GM12878 (cell line): Measurements from ENCODE around the gene CAPN10. TPM values are rescaled to one million over a fixed set of nuclear protein-coding genes. Genes with fewer than 3 reads are reported as not detected.

ENCODE experiments used
- ATAC-seq: fragments of 200-7000 bp; cut with Tn5 transposase; 3 replicates; pipeline ENCODE4 v1.9.1; 2020; ENCODE audit warnings: mild to moderate bottlenecking, moderate library complexity
- BruUV-seq: library from RNA; stranded (reverse); fragments of 400-500 nt; replicated peaks from 2 replicates; lab custom pipeline; 2021; lab: Mats Ljungman, UMichigan
- CTCF ChIA-PET: fragments of 300-600 bp; sonication (Branson Sonifier 250); formaldehyde crosslinking; extraction: SDS; loops from one replicate; lab custom pipeline; 2021; ENCODE audit warnings: inconsistent platforms; lab: Yijun Ruan, JAX
- POLR2A ChIA-PET: fragments of 350-600 bp; formaldehyde crosslinking; extraction: SDS; loops from one replicate; lab custom pipeline; 2021; ENCODE audit warnings: inconsistent platforms; lab: Charles Lee
- RAD21 ChIA-PET: fragments of 300-600 bp; sonication (Branson Sonifier 250); formaldehyde crosslinking; loops from one replicate; lab custom pipeline; 2023; ENCODE audit warnings: antibody characterized with exemption; ENCODE audit not compliant: unreplicated experiment; lab: Charles Lee
- SMC1A ChIA-PET: fragments of 300-600 bp; sonication (Branson Sonifier 250); formaldehyde crosslinking; loops from one replicate; lab custom pipeline; 2023; ENCODE audit not compliant: unreplicated experiment, uncharacterized antibody; lab: Charles Lee
- DNase-seq: peaks from one replicate; pipeline ENCODE4 v3.0.0-alpha.2; 2011; ENCODE audit warnings: low read depth, low spot score
- FAIRE-seq: peaks from 3 replicates; lab custom pipeline; 2011; peaks lifted over from hg19 to GRCh38; lab: Jason Lieb, UNC
- H2AFZ ChIP-seq: 2 replicates; pipeline ENCODE4 v1.6.0; 2011; ENCODE audit warnings: low read depth, low read length, control low read depth; ENCODE audit not compliant: control insufficient read depth
- H3K27ac ChIP-seq: 2 replicates; pipeline ENCODE4 v1.5.1; 2011; ENCODE audit warnings: control low read depth; ENCODE audit not compliant: control insufficient read depth, insufficient read depth
- H3K27me3 ChIP-seq, 2 experiments: replicated peaks in 1 of 2; 2 replicates each; pipeline versions ENCODE4 v1.6.0 to v1.6.1; 2011; ENCODE audit warnings: low read length in 1 of 2; ENCODE audit not compliant: control insufficient read depth in 2 of 2, insufficient read depth in 2 of 2
- H3K36me3 ChIP-seq, 2 experiments: 2 replicates each; pipeline ENCODE4 v1.5.1; 2011; ENCODE audit warnings: low read length in 1 of 2; ENCODE audit not compliant: control insufficient read depth in 2 of 2, insufficient read depth in 2 of 2
- H3K4me1 ChIP-seq: 2 replicates; pipeline ENCODE4 v1.6.1; 2011; ENCODE audit warnings: mild to moderate bottlenecking, low read length, moderate library complexity, mixed read lengths; ENCODE audit not compliant: control insufficient read depth, insufficient read depth
- H3K4me2 ChIP-seq: 2 replicates; pipeline ENCODE4 v1.6.0; 2011; ENCODE audit warnings: control low read depth; ENCODE audit not compliant: control insufficient read depth, insufficient read depth
- H3K4me3 ChIP-seq: fragments of 200-600 bp; sonication (generic); 2 replicates; pipeline ENCODE4 v1.5.1; 2016
- H3K79me2 ChIP-seq: 2 replicates; pipeline ENCODE4 v1.6.0; 2011; ENCODE audit warnings: low read length; ENCODE audit not compliant: control insufficient read depth, insufficient read depth
- H3K9ac ChIP-seq: 2 replicates; pipeline ENCODE4 v1.8.0; 2011; ENCODE audit warnings: low read length, control low read depth, mixed read lengths; ENCODE audit not compliant: control insufficient read depth, insufficient read depth
- H3K9me3 ChIP-seq: replicated peaks from 3 replicates; pipeline ENCODE4 v1.5.1; 2011; ENCODE audit warnings: mild to moderate bottlenecking, low read length; ENCODE audit not compliant: control insufficient read depth, insufficient read depth
- H4K20me1 ChIP-seq: 2 replicates; pipeline ENCODE4 v1.6.0; 2011; ENCODE audit not compliant: control insufficient read depth, insufficient read depth
- ATF7 ChIP-seq: fragments of 450-650 bp; IDR thresholded peaks from 2 replicates; pipeline ENCODE4 v1.6.1; 2016; ENCODE audit warnings: low read depth, mild to moderate bottlenecking
- BRCA1 ChIP-seq: IDR thresholded peaks from 2 replicates; pipeline ENCODE4 v1.6.1; 2011; ENCODE audit warnings: low read depth, low read length, improper control_type of control experiment
- CREB1 ChIP-seq: IDR thresholded peaks from 2 replicates; pipeline ENCODE4 v1.6.1; 2012; ENCODE audit warnings: low read depth, mild to moderate bottlenecking, inconsistent platforms
- MEF2A ChIP-seq: IDR thresholded peaks from 2 replicates; pipeline ENCODE4 v1.6.1; 2011; ENCODE audit warnings: low read depth, mild to moderate bottlenecking, low read length, moderate library complexity; ENCODE audit not compliant: insufficient read depth
- NFXL1 ChIP-seq: fragments of 450-650 bp; IDR thresholded peaks from 2 replicates; pipeline ENCODE4 v1.6.1; 2017; ENCODE audit warnings: antibody characterized with exemption, mild to moderate bottlenecking, borderline replicate concordance
- NR2C1 ChIP-seq: fragments of 450-650 bp; IDR thresholded peaks from 2 replicates; pipeline ENCODE4 v1.6.1; 2017; ENCODE audit warnings: antibody characterized with exemption, mild to moderate bottlenecking, moderate library complexity
- RELA ChIP-seq: fragments of 450-650 bp; IDR thresholded peaks from 2 replicates; pipeline ENCODE4 v1.8.0; 2014; ENCODE audit warnings: borderline replicate concordance; ENCODE audit not compliant: partially characterized antibody
- SPI1 ChIP-seq: IDR thresholded peaks from 2 replicates; pipeline ENCODE4 v1.6.1; 2011; ENCODE audit warnings: low read depth, mild to moderate bottlenecking, low read length, moderate library complexity, borderline replicate concordance; ENCODE audit not compliant: insufficient read depth
- SRF ChIP-seq, 2 experiments: IDR thresholded peaks; 2 replicates each; pipeline ENCODE4 v1.6.1; 2011; ENCODE audit warnings: low read depth in 2 of 2, low read length in 2 of 2, mild to moderate bottlenecking in 1 of 2, moderate library complexity in 1 of 2
- WGBS: methylation state at CpG from one replicate; pipeline ENCODE4 v1.1.6; 2016; ENCODE audit warnings: low lambda C conversion rate; ENCODE audit not compliant: insufficient replicate concordance, insufficient coverage; ENCODE audit errors: missing lambda C conversion rate; 5-methylcytosine and 5-hydroxymethylcytosine counted together
- in situ Hi-C: fragments of 300-500 bp; cut with MboI; formaldehyde crosslinking; loops from 9 replicates; pipeline ENCODE4 v1.14.3; 2018; ENCODE audit warnings: mixed read lengths
- intact Hi-C: fragments of 100-400 bp; cut with micrococcal nuclease; formaldehyde crosslinking; loops from one replicate; pipeline ENCODE4 v1.14.2; 2022; ENCODE audit not compliant: unreplicated experiment
- polyA plus RNA-seq, 11 experiments: library from polyadenylated mRNA; depleted of rRNA in 4 of 11; unstranded in 6 of 11; stranded (reverse) in 5 of 11; fragments of >200 nt; fragmentation: Nextera tagmentation in 4 of 11; fragmentation: Illumina TruSeq in 1 of 11; extraction: Ambion mirVana in 4 of 11; extraction: Trizol in 1 of 11; gene quantifications; 1 replicate in 1 of 11; 2 replicates in 10 of 11; pipeline versions ENCODE4 v1.2.1 to v1.2.3, GENCODE V29; 2011 to 2016; ENCODE audit warnings: inconsistent platforms in 2 of 11, missing spikeins in 2 of 11, low read depth in 1 of 11
- total RNA-seq, 4 experiments: library from RNA; depleted of rRNA in 3 of 4; stranded (reverse); fragments of >200 nt in 3 of 4; fragmentation: Illumina TruSeq in 1 of 4; extraction: Trizol in 1 of 4; gene quantifications; 2 replicates each; pipeline versions ENCODE4 v1.2.1 to v1.2.3, GENCODE V29; 2013 to 2021
- TF ChIP-seq, protein P1 (sequence below), 3 experiments: IDR thresholded peaks in 2 of 3; conservative IDR thresholded peaks in 1 of 3; 2 replicates each; pipeline ENCODE4 v1.5.1; 2011; ENCODE audit warnings: low read depth in 3 of 3, low read length in 3 of 3, mild to moderate bottlenecking in 3 of 3, control low read depth in 2 of 3, moderate library complexity in 2 of 3, inconsistent platforms in 1 of 3, mixed read lengths in 1 of 3; ENCODE audit not compliant: control insufficient read depth in 2 of 3, insufficient read depth in 1 of 3; ENCODE audit errors: extremely low read depth in 1 of 3
- TF ChIP-seq, protein P2 (sequence below): IDR thresholded peaks from 2 replicates; pipeline ENCODE4 v1.6.1; 2011; ENCODE audit warnings: borderline replicate concordance, low read depth, mild to moderate bottlenecking, moderate library complexity, mixed read lengths, low read length; ENCODE audit not compliant: insufficient read depth; ENCODE audit errors: extremely low read length

CAPN10 gene
- total and polyA plus RNA-seq, 10 of the 15 experiments (the other 5 are each of a cell fraction or from before 2014, with no cell fraction given): 0.37 to 40.6 (median 17.5) TPM

- TF ChIP-seq NR2C1: no peak
These were observed 17.9 kb downstream of the CAPN10 start (continued) for GRCh38 chr2:240604291-240604938.

GRCh38 chr2:240604939-240605716 is 18.6 kb downstream of the CAPN10 start:
- SMC1A ChIA-PET: interaction anchor here (0.6 kb wide), 1 partner anchor 1909 kb away, joined by 3 read pairs; no protein-coding TSS in a partner anchor
- no TSS peak for BruUV-seq
- Histone ChIP-seq H2AFZ (no peak overlapping the region), H3K27ac (no peak overlapping the region), H3K4me3 (no peak overlapping the region), H3K9ac (no peak overlapping the region), H3K79me2 (no peaks in the 10 kb centered on the region), H3K36me3 (peaks cover 0 to 2% of the 10 kb centered on the region in 2 experiments; a peak in 2 of 4 replicates), H3K4me1 (no peaks in the 10 kb centered on the region), H3K27me3 (no peaks in the 10 kb centered on the region), H3K9me3 (no peaks in the 10 kb centered on the region), H3K4me2 (no peak overlapping the region), H4K20me1 (no peaks in the 10 kb centered on the region)
- DNase-seq: no peak
- in situ Hi-C loops: no loop called here
- CTCF ChIA-PET: no interaction called here
- no peak for ATAC-seq
- WGBS: 77% methylated on average over 18 of the region's 19 CpGs
- FAIRE-seq: no peak
- intact Hi-C loops: no loop called here
- no peak for TF ChIP-seq RELA
- no peak for TF ChIP-seq CREB1
- TF ChIP-seq SPI1: no peak
- TF ChIP-seq, protein P1, sequence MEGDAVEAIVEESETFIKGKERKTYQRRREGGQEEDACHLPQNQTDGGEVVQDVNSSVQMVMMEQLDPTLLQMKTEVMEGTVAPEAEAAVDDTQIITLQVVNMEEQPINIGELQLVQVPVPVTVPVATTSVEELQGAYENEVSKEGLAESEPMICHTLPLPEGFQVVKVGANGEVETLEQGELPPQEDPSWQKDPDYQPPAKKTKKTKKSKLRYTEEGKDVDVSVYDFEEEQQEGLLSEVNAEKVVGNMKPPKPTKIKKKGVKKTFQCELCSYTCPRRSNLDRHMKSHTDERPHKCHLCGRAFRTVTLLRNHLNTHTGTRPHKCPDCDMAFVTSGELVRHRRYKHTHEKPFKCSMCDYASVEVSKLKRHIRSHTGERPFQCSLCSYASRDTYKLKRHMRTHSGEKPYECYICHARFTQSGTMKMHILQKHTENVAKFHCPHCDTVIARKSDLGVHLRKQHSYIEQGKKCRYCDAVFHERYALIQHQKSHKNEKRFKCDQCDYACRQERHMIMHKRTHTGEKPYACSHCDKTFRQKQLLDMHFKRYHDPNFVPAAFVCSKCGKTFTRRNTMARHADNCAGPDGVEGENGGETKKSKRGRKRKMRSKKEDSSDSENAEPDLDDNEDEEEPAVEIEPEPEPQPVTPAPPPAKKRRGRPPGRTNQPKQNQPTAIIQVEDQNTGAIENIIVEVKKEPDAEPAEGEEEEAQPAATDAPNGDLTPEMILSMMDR (IDR thresholded peaks at IDR 0.05 in 2 of 3, conservative IDR thresholded peaks at IDR 0.05 in 1 of 3; ENCODE audit: control insufficient read depth in 2 of 3, extremely low read depth in 1 of 3, insufficient read depth in 1 of 3, low read depth in 3 of 3, low read length in 3 of 3): no peak
- no peak for TF ChIP-seq NFXL1
- no peak for TF ChIP-seq BRCA1
- TF ChIP-seq SRF (IDR thresholded peaks at IDR 0.05; ENCODE audit: low read depth in 2 of 2, low read length in 2 of 2): no peak
- TF ChIP-seq ATF7: no peak
- TF ChIP-seq MEF2A: no peak
- TF ChIP-seq, protein P2, sequence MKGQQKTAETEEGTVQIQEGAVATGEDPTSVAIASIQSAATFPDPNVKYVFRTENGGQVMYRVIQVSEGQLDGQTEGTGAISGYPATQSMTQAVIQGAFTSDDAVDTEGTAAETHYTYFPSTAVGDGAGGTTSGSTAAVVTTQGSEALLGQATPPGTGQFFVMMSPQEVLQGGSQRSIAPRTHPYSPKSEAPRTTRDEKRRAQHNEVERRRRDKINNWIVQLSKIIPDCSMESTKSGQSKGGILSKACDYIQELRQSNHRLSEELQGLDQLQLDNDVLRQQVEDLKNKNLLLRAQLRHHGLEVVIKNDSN: no peak
- POLR2A ChIA-PET: no interaction called here
- RAD21 ChIA-PET: no interaction called here
